Measurements from ENCODE around the gene TMEM150A.
A peak's percentile ranks its signal among the peaks of the same experiment; 100 is the strongest.

Gene TMEM150A

DNA sequence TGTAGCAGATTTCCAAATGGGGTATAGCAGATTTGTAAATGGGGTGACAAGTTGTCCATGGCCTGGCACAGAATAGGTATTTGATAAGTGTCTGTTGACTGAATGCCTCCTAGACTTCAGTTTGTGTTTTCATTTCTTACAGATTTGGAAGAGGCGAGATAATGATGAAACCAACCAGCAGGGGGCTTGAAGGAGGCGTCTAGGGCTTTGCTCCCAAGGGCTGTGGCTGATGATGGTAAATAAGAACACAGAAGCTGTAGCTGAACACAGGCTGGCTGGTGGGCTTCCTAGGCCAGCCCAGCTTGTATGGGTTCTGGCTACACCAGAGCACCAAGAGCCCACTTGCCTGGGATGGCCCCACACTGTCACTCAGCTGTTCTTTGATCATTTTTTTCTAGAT lies 46.1 kb upstream of the TMEM150A start:
- DNase-seq (ENCODE audit: low spot score): peak; percentile 25
- TF ChIP-seq, protein P1, sequence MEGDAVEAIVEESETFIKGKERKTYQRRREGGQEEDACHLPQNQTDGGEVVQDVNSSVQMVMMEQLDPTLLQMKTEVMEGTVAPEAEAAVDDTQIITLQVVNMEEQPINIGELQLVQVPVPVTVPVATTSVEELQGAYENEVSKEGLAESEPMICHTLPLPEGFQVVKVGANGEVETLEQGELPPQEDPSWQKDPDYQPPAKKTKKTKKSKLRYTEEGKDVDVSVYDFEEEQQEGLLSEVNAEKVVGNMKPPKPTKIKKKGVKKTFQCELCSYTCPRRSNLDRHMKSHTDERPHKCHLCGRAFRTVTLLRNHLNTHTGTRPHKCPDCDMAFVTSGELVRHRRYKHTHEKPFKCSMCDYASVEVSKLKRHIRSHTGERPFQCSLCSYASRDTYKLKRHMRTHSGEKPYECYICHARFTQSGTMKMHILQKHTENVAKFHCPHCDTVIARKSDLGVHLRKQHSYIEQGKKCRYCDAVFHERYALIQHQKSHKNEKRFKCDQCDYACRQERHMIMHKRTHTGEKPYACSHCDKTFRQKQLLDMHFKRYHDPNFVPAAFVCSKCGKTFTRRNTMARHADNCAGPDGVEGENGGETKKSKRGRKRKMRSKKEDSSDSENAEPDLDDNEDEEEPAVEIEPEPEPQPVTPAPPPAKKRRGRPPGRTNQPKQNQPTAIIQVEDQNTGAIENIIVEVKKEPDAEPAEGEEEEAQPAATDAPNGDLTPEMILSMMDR (conservative IDR thresholded peaks at IDR 0.05; ENCODE audit: low read depth): no peak; the same call in 1 of the 2 replicates
- POLR2A ChIA-PET (ENCODE audit: low non-redundant PET): no interaction called here
- CTCF ChIA-PET: interaction anchor here (0.6 to 2.6 kb wide), 4 partner anchors 9 to 23 kb away, joined by 3 to 17 read pairs (median 6); no protein-coding TSS in a partner anchor
- no peak overlapping the region for H3K27ac ChIP-seq

DNA sequence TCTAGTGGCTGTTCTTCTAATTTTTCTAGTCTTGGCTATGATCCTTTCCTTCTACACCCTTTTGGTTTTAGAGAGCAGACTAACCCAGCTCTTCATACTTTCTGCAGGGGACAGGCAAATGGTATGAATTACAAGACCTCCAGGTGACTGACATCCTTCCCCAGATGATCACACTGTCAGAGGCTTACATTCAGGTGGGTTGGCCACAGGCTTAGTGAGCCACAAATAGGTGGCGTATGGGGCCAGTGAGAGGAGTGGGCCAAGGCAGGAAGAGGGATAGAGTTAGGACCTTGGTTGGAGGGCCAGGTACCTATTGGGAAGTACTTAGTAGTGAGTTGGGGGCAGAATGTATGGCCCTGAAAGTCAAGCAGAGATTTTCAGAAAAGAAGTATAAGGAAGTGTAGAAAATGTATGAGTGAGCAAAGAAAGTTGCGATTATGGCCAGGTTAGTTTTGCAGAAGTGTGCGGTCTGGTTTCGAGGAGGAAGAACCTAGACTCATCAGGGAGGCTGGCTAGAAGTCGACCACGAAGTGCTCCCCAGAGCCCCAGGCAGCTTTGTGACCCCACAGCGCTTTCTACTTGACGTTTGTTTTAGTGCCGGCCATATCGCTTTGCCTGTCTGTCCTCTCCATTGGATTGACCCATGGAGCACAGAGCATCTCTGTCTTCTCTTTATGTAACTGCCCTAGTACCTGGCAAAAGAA lies 45.5 kb upstream of the TMEM150A start:
- ChIA-PET CTCF (interaction anchor here (0.8 to 2.6 kb wide), 4 partner anchors 8 to 31 kb away, joined by 3 to 17 read pairs (median 4); no protein-coding TSS in a partner anchor), POLR2A (ENCODE audit: low non-redundant PET) (no interaction called here)
- DNase-seq (ENCODE audit: low spot score): no peak
- TF ChIP-seq, protein P1 (conservative IDR thresholded peaks at IDR 0.05; ENCODE audit: low read depth): no peak
- no peak overlapping the region for H3K27ac ChIP-seq

DNA sequence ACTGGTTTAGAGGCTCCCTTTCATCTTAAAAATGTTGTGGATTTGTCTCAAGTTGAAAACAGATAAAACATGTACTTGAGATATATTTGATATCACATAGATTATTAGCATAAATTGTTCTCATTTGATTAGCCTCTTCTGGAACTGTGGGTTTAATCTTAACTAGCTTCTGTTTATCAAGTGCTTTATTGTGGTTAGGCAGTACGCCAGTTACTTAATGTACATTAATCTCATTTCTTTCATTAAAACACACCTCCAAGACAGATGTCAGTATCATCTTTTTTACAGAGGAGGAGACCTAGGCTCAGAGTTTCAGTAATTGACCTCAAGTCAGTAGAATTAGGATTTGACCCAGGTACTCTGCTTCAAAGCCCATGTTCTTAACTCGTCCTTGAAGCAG lies 43.7 kb upstream of the TMEM150A start:
- TF ChIP-seq, protein P1 (conservative IDR thresholded peaks at IDR 0.05; ENCODE audit: low read depth): no peak
- no peak overlapping the region for H3K27ac ChIP-seq
- ChIA-PET POLR2A (ENCODE audit: low non-redundant PET) (no interaction called here), CTCF (interaction anchor here (0.6 to 1.4 kb wide), 2 partner anchors 9 to 25 kb away, joined by 3 to 7 read pairs; no protein-coding TSS in a partner anchor)
- DNase-seq (ENCODE audit: low spot score): no peak

DNA sequence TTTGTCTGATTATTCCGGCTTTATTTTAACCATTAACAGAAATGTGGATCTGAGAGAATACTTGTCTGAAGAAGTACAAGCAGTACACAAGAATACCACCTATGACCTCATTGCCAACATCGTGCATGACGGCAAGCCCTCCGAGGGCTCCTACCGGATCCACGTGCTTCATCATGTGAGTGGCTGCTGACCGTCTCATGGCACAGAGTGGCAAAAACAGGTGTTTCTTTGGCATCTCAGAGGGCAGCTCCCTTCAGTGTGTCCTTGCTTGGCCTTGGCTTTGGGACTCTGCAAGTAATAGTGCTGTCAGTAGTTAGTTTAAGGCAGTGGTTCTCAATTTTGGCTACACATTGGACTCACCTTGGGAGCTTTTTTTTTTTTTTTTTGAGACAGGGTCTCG lies 42.4 kb upstream of the TMEM150A start:
- CTCF ChIA-PET: no interaction called here

DNA sequence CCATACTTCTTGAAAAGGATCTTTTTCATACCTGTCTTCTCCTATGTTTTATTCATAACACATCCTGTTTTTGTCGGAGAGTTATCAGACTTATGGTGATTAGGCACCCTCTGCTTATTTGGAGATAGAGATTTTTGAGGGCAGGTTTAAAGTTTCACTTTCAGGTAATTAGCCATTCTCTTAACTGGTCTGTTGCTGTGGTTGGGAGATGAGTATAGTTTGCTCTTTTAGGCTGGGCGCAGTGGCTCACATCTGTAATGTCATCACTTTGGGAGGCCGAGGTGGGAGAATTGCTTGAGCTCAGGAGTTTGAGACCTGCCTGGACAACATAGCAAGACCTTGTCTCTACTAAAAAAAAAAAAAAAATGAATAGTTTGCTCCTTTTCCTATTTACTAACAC lies 40.2 kb upstream of the TMEM150A start:
- ChIA-PET POLR2A (ENCODE audit: low non-redundant PET) (no interaction called here), CTCF (interaction anchor here (0.6 kb wide), 1 partner anchor 516 kb away, joined by 6 read pairs; no protein-coding TSS in a partner anchor)
- H3K27ac ChIP-seq: no peak overlapping the region
- TF ChIP-seq, protein P1 (conservative IDR thresholded peaks at IDR 0.05; ENCODE audit: low read depth): no peak
- DNase-seq (ENCODE audit: low spot score): no peak

More for the DNA sequence above, 42.4 kb upstream of the TMEM150A start:
- H3K27ac ChIP-seq: no peak overlapping the region
- POLR2A ChIA-PET (ENCODE audit: low non-redundant PET): no interaction called here
- DNase-seq (ENCODE audit: low spot score): no peak
- TF ChIP-seq, protein P1 (conservative IDR thresholded peaks at IDR 0.05; ENCODE audit: low read depth): no peak

DNA sequence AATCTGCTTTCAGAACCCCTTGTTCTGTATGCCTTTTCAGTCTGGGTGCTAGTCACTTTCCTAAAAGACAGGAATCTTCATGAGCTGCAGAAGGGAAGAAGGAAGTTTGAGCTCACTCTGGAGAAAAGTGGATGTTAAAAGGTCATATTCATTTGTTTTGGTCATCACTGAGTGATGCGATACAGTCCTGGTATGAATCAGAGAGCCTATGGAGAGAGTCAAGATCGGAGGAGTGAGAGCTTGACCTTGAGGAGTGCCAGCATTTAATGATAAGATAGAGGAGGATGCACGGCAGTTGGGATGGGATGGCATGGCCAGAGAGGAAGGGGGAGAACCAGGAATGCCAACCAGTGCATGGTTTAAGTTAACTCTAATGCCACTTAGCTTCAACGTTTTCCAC lies 33.1 kb upstream of the TMEM150A start:
- CTCF ChIA-PET: interaction anchor here (0.7 to 3.0 kb wide), 2 partner anchors 14 to 15 kb away, joined by 6 to 17 read pairs; no protein-coding TSS in a partner anchor
- H3K27ac ChIP-seq: no peak overlapping the region
- POLR2A ChIA-PET (ENCODE audit: low non-redundant PET): interaction anchor here (0.5 kb wide), 1 partner anchor 60 kb away, joined by 4 read pairs; no protein-coding TSS in a partner anchor
- TF ChIP-seq, protein P1 (conservative IDR thresholded peaks at IDR 0.05; ENCODE audit: low read depth): no peak
- DNase-seq (ENCODE audit: low spot score): no peak

Measured in RWPE1 (cell line).